Neural cell (in vitro differentiated cells): ENCODE data around the gene ALOX5.

ENCODE experiments used
- CTCF ChIP-seq: fragments of 450-650 bp; IDR thresholded peaks from 2 replicates; pipeline ENCODE4 v1.5.1; 2014; ENCODE audit warnings: antibody characterized with exemption, mild to moderate bottlenecking, moderate library complexity; ENCODE audit not compliant: poor library complexity, severe bottlenecking
- EP300 ChIP-seq: fragments of 450-650 bp; conservative IDR thresholded peaks from 2 replicates; pipeline ENCODE4 v1.6.1; 2014; ENCODE audit warnings: antibody characterized with exemption, mild to moderate bottlenecking, moderate library complexity; ENCODE audit not compliant: poor library complexity, severe bottlenecking
- EZH2 ChIP-seq: fragments of 200-600, 300-800 bp; shearing (Covaris generic), sonication (generic); IDR thresholded peaks from 2 replicates; pipeline ENCODE4 v1.6.1; 2014; ENCODE audit warnings: antibody characterized with exemption, low read length, borderline replicate concordance, mild to moderate bottlenecking; ENCODE audit not compliant: insufficient read depth, poor library complexity, severe bottlenecking
- MXI1 ChIP-seq: fragments of 450-650 bp; conservative IDR thresholded peaks from 2 replicates; pipeline ENCODE4 v1.6.1; 2014; ENCODE audit warnings: antibody characterized with exemption, mild to moderate bottlenecking; ENCODE audit not compliant: poor library complexity, severe bottlenecking
- RAD21 ChIP-seq: fragments of 450-650 bp; conservative IDR thresholded peaks from 2 replicates; pipeline ENCODE4 v1.6.1; 2014; ENCODE audit warnings: antibody characterized with exemption, mild to moderate bottlenecking, moderate library complexity
- TAF1 ChIP-seq: IDR thresholded peaks from 2 replicates; pipeline ENCODE4 v1.6.1; 2012; ENCODE audit warnings: low read depth

DNA sequence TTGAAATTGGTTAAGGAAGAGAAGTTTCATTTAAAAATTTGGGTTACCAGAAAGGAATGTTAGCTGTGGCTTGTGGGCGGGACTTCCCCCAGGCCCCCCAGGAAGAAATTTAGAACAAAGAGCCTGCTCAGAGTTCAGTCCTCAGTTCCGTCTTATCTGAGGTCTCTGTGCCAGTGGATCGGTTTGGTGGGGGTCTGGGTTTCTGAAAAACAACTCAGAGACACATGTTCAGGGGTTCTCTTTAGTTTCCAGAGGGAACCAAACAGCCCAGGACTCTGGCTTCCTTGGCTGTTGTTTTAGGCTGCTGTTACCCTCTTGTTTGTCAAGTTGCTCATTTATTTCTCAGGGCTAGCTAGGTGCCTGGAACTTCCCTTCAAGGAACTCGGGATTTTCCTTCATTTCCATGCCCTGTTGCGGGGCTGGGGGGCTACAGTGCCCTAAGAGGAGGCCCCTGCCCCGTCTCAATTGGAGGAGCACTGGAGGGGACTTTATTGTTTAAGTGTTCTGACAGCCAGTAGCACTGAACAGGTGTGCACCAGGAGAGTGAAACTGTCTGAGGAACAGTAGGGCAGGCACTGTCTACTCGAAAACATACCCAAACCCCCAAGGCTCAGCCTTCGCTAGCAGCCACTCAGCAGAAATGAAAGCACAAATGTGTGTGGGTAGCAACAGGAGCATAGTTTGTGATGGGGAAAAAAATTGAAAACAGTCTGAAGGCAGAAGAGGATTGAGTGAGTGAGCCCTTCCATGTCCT lies 59.9 kb downstream of the ALOX5 start:
- TF ChIP-seq EZH2 (no peak), EP300 (no peak), CTCF (no peak), TAF1 (no peak), RAD21 (no peak), MXI1 (no peak)
